ENCODE results near the gene BATF2.

GRCh38 chr11:65003282-65003681 lies 6.5 kb upstream of the BATF2 start:
- TF ChIP-seq POLR2A (IDR thresholded peaks at IDR 0.05; ENCODE audit: low read length) (no peak), GATA1 (IDR thresholded peaks at IDR 0.05; ENCODE audit: low read depth, low read length) (no peak)

Data from erythroblast (primary cell).